Parathyroid adenoma (tissue), 2 donors: ENCODE measurements around the gene FAM227B.

Experiments
- H2AFZ ChIP-seq: fragments of 300-600 bp; sonication (generic); one replicate; pipeline ENCODE4 v1.7.0; 2017; ENCODE audit warnings: antibody characterized with exemption, mild to moderate bottlenecking
- H3K27ac ChIP-seq: fragments of 300-600 bp; sonication (generic); one replicate; pipeline ENCODE4 v1.7.0; 2017
- H3K27me3 ChIP-seq: fragments of 300-600 bp; sonication (generic); one replicate; pipeline ENCODE4 v1.7.0; 2017; ENCODE audit warnings: low read length; ENCODE audit not compliant: control insufficient read depth, insufficient read depth
- H3K36me3 ChIP-seq: fragments of 300-600 bp; sonication (generic); one replicate; pipeline ENCODE4 v1.7.0; 2017; ENCODE audit warnings: low read length; ENCODE audit not compliant: control insufficient read depth, insufficient read depth
- H3K4me1 ChIP-seq: fragments of 300-600 bp; sonication (generic); one replicate; pipeline ENCODE4 v1.7.0; 2017; ENCODE audit warnings: control low read depth
- H3K4me2 ChIP-seq: fragments of 300-600 bp; sonication (generic); one replicate; pipeline ENCODE4 v1.7.0; 2017; ENCODE audit warnings: low read length
- H3K4me3 ChIP-seq: fragments of 300-600 bp; sonication (generic); one replicate; pipeline ENCODE4 v1.7.0; 2017; ENCODE audit warnings: low read depth, low read length
- H3K79me2 ChIP-seq: fragments of 300-600 bp; sonication (generic); one replicate; pipeline ENCODE4 v1.7.0; 2017; ENCODE audit warnings: control low read depth
- H3K9ac ChIP-seq: fragments of 300-600 bp; sonication (generic); one replicate; pipeline ENCODE4 v1.7.0; 2017; ENCODE audit warnings: mild to moderate bottlenecking
- H3K9me3 ChIP-seq: fragments of 300-600 bp; sonication (generic); one replicate; pipeline ENCODE4 v1.7.0; 2017; ENCODE audit warnings: low read length; ENCODE audit not compliant: control insufficient read depth
- TF ChIP-seq, protein P1 (sequence below): fragments of 300-600 bp; sonication (generic); IDR thresholded peaks from one replicate; pipeline ENCODE4 v1.7.0; 2017; ENCODE audit warnings: antibody characterized with exemption, mild to moderate bottlenecking
- donor health status: primary hyperparathyroidism.

The FAM227B gene

DNA sequence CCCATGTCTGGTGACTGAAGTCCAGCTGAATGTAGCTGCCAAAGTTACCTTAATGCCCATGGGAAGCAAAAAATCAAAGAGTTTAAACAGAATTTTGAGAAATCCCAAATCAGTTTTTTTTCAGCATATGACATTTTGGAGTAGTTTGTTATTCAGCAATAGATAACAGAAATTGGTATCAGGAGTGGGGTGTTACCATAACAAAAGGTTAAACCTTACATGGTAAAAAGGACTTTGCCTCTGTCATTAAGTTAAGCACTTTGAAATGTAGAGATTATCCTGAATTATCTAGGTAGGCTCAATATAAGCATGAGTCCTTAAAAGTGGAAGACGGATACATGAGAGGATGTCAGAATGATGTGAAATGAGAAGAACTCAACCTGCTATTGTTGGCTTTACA, 32.3 kb upstream of the FAM227B start:
- Histone ChIP-seq H3K27me3 (no peaks in the 10 kb centered on the region), H3K9me3 (no peaks in the 10 kb centered on the region), H2AFZ (no peak overlapping the region), H3K36me3 (no peaks in the 10 kb centered on the region), H3K79me2 (no peaks in the 10 kb centered on the region), H3K4me1 (no peaks in the 10 kb centered on the region), H3K9ac (no peak overlapping the region), H3K4me3 (no peak overlapping the region), H3K27ac (no peak overlapping the region), H3K4me2 (no peak overlapping the region)
- TF ChIP-seq, protein P1, sequence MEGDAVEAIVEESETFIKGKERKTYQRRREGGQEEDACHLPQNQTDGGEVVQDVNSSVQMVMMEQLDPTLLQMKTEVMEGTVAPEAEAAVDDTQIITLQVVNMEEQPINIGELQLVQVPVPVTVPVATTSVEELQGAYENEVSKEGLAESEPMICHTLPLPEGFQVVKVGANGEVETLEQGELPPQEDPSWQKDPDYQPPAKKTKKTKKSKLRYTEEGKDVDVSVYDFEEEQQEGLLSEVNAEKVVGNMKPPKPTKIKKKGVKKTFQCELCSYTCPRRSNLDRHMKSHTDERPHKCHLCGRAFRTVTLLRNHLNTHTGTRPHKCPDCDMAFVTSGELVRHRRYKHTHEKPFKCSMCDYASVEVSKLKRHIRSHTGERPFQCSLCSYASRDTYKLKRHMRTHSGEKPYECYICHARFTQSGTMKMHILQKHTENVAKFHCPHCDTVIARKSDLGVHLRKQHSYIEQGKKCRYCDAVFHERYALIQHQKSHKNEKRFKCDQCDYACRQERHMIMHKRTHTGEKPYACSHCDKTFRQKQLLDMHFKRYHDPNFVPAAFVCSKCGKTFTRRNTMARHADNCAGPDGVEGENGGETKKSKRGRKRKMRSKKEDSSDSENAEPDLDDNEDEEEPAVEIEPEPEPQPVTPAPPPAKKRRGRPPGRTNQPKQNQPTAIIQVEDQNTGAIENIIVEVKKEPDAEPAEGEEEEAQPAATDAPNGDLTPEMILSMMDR: no peak

- H2AFZ ChIP-seq: no peak overlapping the region
- no peak overlapping the region for H3K4me3 ChIP-seq
- TF ChIP-seq, protein P1: no peak
- no peak overlapping the region for H3K27ac ChIP-seq
- no peaks in the 10 kb centered on the region for H3K4me1 ChIP-seq
- H3K9ac ChIP-seq: no peak overlapping the region
- no peak overlapping the region for H3K4me2 ChIP-seq
- no peaks in the 10 kb centered on the region for H3K27me3 ChIP-seq
- H3K9me3 ChIP-seq: no peaks in the 10 kb centered on the region
- no peaks in the 10 kb centered on the region for H3K79me2 ChIP-seq
- no peaks in the 10 kb centered on the region for H3K36me3 ChIP-seq
Observed at GRCh38 chr15:49650676-49651075, 30.1 kb upstream of the FAM227B start.

- H3K36me3 ChIP-seq: no peaks in the 10 kb centered on the region
- H3K4me2 ChIP-seq: no peak overlapping the region
- H3K27ac ChIP-seq: no peak overlapping the region
- no peaks in the 10 kb centered on the region for H3K9me3 ChIP-seq
- no peak overlapping the region for H2AFZ ChIP-seq
- no peak overlapping the region for H3K4me3 ChIP-seq
- TF ChIP-seq, protein P1: no peak
- H3K9ac ChIP-seq: no peak overlapping the region
- no peaks in the 10 kb centered on the region for H3K27me3 ChIP-seq
- no peaks in the 10 kb centered on the region for H3K4me1 ChIP-seq
- H3K79me2 ChIP-seq: no peaks in the 10 kb centered on the region
Observed at GRCh38 chr15:49649987-49650386, 29.4 kb upstream of the FAM227B start.

DNA sequence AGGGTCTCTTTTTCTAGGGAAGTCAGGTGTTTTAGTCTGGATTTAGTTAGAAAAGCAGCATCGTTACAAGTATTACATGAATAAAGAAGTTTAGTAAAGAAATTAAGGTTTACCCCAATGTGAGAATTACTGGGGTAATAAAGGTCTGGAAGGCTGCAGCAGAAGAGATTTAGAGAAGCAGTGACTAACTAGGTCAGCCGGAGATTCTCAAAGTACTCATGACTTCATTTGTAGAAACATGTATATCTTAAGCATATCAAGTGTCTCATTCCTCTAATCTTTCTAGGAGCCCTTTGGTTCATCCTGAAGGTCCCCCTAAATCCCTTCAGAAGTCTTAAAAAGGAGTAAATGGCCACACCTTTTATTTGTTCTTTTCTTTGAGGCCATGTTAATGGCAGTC, 26.3 kb upstream of the FAM227B start:
- Histone ChIP-seq H3K9ac (no peak overlapping the region), H3K4me1 (no peaks in the 10 kb centered on the region), H3K36me3 (no peaks in the 10 kb centered on the region), H2AFZ (no peak overlapping the region), H3K27me3 (no peaks in the 10 kb centered on the region), H3K79me2 (no peaks in the 10 kb centered on the region), H3K4me2 (no peak overlapping the region), H3K4me3 (no peak overlapping the region), H3K9me3 (no peaks in the 10 kb centered on the region), H3K27ac (no peak overlapping the region)
- TF ChIP-seq, protein P1: no peak

GRCh38 chr15:49645941-49646340, 25.3 kb upstream of the FAM227B start:
- no peak overlapping the region for H2AFZ ChIP-seq
- peak overlapping the region; percentile 20 for H3K27ac ChIP-seq
- TF ChIP-seq, protein P1: no peak

More at GRCh38 chr15:49645941-49646340, 25.3 kb upstream of the FAM227B start:
- H3K27me3 ChIP-seq: no peaks in the 10 kb centered on the region
- H3K4me1 ChIP-seq: no peaks in the 10 kb centered on the region
- H3K9me3 ChIP-seq: no peaks in the 10 kb centered on the region
- no peak overlapping the region for H3K4me3 ChIP-seq
- H3K9ac ChIP-seq: no peak overlapping the region
- H3K79me2 ChIP-seq: no peaks in the 10 kb centered on the region
- no peaks in the 10 kb centered on the region for H3K36me3 ChIP-seq
- H3K4me2 ChIP-seq: peak overlapping the region; percentile 34
